D721Med (cell line): ENCODE results near the gene ITGA3.

Source experiments
- DNase-seq: peaks from one replicate; pipeline ENCODE4 v3.0.0; 2011; ENCODE audit warnings: low spot score; ENCODE audit not compliant: insufficient read length
- FAIRE-seq: peaks from 2 replicates; lab custom pipeline; 2011; peaks lifted over from hg19 to GRCh38; lab: Jason Lieb, UNC
- TF ChIP-seq, protein P1 (sequence below): IDR thresholded peaks from 2 replicates; pipeline ENCODE4 v1.5.1; 2012; ENCODE audit warnings: mild to moderate bottlenecking, control low read depth; ENCODE audit not compliant: insufficient read depth; ENCODE audit errors: missing control alignments

ITGA3 gene

DNA sequence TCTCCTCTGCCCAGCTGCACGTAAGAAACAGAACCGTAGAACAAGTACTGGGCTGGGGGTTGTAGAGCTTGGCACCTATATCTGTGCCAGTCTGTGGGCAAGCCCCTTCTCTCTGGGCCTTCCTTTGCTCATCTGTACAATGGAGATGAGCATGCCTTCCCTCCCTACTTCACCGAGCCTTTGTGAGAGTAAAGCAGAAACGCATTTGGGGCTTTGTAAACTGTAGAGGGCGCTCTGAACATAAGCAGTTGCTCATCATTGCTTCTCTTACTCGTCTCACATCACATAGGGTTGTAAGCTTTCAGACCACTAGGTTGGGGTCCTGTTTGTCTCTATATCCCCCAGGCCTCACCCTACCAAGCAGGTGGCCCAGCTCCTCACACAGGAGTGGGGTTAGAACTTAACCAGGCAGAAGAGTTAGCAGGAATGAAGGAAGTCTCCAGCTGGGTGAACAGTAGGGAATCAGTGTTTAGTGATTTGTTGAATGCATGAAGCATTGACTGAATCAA lies 59.0 kb downstream of the ITGA3 start:
- TF ChIP-seq, protein P1, sequence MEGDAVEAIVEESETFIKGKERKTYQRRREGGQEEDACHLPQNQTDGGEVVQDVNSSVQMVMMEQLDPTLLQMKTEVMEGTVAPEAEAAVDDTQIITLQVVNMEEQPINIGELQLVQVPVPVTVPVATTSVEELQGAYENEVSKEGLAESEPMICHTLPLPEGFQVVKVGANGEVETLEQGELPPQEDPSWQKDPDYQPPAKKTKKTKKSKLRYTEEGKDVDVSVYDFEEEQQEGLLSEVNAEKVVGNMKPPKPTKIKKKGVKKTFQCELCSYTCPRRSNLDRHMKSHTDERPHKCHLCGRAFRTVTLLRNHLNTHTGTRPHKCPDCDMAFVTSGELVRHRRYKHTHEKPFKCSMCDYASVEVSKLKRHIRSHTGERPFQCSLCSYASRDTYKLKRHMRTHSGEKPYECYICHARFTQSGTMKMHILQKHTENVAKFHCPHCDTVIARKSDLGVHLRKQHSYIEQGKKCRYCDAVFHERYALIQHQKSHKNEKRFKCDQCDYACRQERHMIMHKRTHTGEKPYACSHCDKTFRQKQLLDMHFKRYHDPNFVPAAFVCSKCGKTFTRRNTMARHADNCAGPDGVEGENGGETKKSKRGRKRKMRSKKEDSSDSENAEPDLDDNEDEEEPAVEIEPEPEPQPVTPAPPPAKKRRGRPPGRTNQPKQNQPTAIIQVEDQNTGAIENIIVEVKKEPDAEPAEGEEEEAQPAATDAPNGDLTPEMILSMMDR = peak; percentile 93
- FAIRE-seq (no peak), DNase-seq (peak; percentile 69)

DNA sequence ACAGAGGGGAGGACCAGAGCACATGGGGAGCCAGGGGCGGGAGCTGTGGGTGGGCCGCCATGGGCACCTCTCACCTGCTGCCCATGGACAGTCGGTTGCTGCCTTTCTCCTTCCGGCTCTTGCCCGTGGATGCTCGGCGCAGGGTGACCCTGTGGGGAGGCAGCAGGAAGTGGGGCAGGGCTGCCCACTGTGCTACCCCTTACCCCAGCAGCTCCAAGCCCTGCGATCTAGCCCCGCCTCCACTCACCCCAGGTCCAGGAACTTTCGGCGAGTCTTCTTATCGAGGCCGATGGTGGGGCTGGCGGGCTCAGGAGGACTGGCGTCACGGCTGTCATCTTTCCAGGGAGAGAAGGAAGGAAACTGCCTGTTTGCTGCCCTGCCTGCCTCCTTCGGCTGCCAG lies 59.8 kb downstream of the ITGA3 start:
- FAIRE-seq (no peak), DNase-seq (no peak)
- TF ChIP-seq, protein P1 = no peak

DNA sequence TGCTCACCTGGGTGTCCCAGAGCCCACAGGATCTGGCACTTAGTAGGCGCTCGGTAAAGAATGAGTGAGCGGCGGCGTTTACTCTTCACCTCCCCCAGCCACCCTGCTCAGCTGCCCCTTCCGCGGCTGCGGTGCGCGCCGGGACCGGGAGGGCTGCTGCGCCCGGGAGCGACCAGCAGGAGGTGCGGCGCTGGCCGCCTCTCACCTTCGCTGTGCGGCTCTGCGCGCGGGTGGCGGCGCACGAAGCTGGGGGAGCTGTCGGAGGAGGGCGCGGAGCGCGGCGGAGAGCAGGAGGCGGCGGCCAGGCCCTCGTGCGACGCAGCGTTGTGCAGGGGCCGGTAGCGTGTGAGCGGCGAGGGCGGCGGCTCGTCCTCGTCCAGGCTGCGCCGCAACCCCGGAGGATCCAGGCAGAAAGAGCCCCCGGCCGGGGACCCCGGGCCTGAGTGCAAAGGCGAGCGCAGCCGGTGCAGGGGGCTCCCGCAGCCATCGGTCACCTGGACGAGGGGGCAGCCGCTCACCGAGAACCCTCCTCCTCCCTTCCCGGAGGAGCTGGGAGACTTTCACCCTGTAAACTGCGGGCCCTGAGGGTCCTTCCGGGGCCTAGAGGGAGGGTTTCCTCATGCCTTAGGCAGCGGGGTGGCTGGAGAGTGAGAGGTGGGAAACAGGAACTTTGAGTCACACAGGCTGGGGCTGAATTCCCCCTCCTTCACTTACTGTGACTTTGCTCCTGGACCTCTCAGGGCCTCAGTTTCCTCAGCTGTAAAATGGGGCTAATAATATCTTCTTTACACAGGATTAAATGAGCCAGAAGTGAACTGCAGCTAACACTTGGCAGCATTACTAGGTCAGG lies 61.5 kb downstream of the ITGA3 start:
- FAIRE-seq = no peak
- no peak for DNase-seq
- TF ChIP-seq, protein P1 = peak; percentile 52

DNA sequence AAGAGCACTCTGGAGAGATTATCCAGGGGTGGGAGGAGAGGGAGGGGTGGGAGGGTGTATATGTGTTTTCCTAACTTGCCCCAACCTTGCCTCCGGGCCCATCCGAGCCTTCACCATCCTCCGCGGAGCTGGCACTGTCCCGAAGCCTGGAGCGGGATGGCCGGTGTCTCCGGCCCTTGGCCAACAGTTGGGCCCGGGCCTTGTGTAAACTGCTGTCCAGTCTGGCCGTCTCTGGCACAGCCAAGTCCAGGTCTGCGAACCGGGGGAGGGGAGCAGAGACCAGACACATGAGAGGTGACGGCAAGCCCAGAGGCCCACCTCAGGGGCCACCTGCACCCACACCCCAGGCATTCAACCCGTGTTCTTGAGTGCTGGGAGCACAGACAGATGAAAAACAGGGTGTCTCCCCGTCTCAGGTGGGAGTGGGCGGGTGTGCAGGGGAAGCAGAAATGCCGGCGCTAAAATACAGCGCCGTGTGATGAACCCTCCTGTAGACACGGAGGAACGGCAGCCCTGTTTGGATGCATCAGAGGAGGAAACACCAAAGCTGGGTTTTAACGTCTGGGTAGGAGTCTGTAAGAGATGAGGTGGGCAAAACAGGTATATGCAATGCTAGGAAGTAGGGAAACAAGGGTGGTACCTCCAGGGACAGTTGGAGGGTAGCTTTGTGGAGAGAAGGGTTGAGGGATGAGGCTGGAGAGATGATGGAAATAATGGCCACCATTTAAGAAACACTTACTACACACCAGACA lies 62.3 kb downstream of the ITGA3 start:
- TF ChIP-seq, protein P1 = no peak
- no peak for FAIRE-seq
- no peak for DNase-seq

DNA sequence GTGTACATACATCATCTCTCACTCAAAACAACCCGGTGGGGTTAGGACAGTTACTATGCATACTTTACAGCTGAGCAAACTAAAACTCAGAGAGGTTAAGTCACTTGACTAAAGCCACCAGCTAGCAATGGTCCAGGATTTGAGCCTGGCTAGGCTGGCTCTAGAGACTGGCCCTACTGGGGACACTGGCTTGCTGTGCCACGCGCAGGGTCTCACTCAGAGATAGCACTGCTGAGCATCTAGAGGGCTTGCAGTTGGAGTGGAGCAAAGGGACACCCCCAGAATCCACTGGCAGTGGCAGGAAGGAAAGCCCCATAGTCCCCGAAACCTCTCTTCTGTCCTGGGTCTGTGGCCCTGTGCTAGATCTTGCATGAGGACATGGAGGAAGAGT lies 62.9 kb downstream of the ITGA3 start:
- no peak for FAIRE-seq

DNA sequence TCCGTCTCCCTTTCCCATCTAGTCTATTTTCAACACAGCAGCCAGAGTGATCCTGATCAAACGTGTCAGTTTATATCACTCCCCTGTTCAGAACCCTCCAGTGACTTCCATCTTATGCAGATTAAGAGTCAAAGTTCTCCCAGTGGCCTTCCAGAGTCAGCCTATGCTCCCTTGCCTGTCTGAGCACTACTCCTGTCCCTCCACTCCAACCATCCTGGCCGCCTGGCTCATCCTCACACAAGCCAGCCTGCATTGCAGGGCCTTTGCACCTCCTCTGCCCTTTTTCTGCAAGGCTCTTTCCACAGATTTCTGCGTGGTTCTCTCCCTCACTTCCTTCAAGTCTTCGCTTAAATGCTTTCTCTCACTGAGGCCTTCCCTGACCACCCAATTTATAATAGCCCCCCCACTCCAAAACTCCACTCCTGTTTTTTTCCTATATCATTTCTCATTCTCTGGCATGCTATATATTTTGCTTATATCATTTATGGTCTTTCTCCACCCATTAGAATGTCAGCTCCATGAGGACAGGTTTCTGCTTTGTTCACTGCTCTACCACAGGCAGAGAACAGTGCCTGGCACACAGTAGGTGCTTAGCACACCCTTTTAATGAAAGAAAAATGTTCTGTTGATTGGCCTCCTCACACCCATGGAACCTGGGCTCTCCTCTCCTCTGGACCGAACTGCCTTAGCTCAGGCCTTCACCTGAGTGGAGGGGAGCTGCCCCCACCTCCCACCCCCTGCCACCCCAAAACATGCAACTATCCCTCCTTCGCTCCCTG lies 64.8 kb downstream of the ITGA3 start:
- TF ChIP-seq, protein P1 = no peak
- FAIRE-seq (no peak), DNase-seq (no peak)

More for the DNA sequence above, 62.9 kb downstream of the ITGA3 start:
- TF ChIP-seq, protein P1 = no peak
- no peak for DNase-seq
